ENCODE measurements around the gene LCE3C.

The LCE3C gene

GRCh38 chr1:152645146-152645545 is 45.1 kb downstream of the LCE3C start:
- H3K4me3 ChIP-seq, result no peak overlapping the region
- TF ChIP-seq POLR2AphosphoS5 (IDR thresholded peaks at IDR 0.05; ENCODE audit: borderline replicate concordance, low read depth, low read length) (no peak), EZH2 (IDR thresholded peaks at IDR 0.05) (no peak), FOXP2 (optimal IDR thresholded peaks at IDR 0.05; ENCODE audit: control extremely low read depth, extremely low read length, insufficient read depth) (no peak)
- no peaks in the 10 kb centered on the region for H3K36me3 ChIP-seq (ENCODE audit: insufficient read depth, low read length)
- H3K9ac ChIP-seq (ENCODE audit: insufficient read length), result no peak overlapping the region
- no peak overlapping the region for H3K27ac ChIP-seq
- DNase-seq (ENCODE audit: low read depth, low spot score), result no peak
- H3K9me3 ChIP-seq (ENCODE audit: low read depth, low read length), result no peaks in the 10 kb centered on the region

- no peak overlapping the region for H3K27ac ChIP-seq
- H3K4me3 ChIP-seq, result no peak overlapping the region
- H3K9me3 ChIP-seq (ENCODE audit: low read depth, low read length), result no peaks in the 10 kb centered on the region
- no peak for TF ChIP-seq EZH2 (IDR thresholded peaks at IDR 0.05)
- no peak for TF ChIP-seq POLR2AphosphoS5 (IDR thresholded peaks at IDR 0.05; ENCODE audit: borderline replicate concordance, low read depth, low read length)
- TF ChIP-seq FOXP2 (optimal IDR thresholded peaks at IDR 0.05; ENCODE audit: control extremely low read depth, extremely low read length, insufficient read depth), result no peak
- DNase-seq (ENCODE audit: low read depth, low spot score), result no peak
- H3K36me3 ChIP-seq (ENCODE audit: insufficient read depth, low read length), result no peaks in the 10 kb centered on the region
- no peak overlapping the region for H3K9ac ChIP-seq (ENCODE audit: insufficient read length)
These were observed 46.6 kb downstream of the LCE3C start for GRCh38 chr1:152646656-152647055.

Data from SK-N-MC (cell line).